SH-SY5Y (cell line): ENCODE measurements around the gene DIAPH1.

ENCODE experiments used
- GATA2 ChIP-seq: IDR thresholded peaks from 2 replicates; pipeline ENCODE4 v1.6.1; 2011; ENCODE audit warnings: mild to moderate bottlenecking, low read depth, low read length
- GATA3 ChIP-seq: IDR thresholded peaks from 2 replicates; pipeline ENCODE4 v1.6.1; 2011; ENCODE audit warnings: low read depth, mild to moderate bottlenecking, low read length, moderate library complexity

- no peak for TF ChIP-seq GATA2
- no peak for TF ChIP-seq GATA3
Observed at GRCh38 chr5:141488591-141489561, 129.9 kb downstream of the DIAPH1 start, which contains the start of gene PCDHGC5.
